Measurements from ENCODE around the gene TMEM250. TPM values are rescaled to one million over a fixed set of nuclear protein-coding genes. Genes with fewer than 3 reads are reported as not detected.
A peak's percentile ranks its signal among the peaks of the same experiment; 100 is the strongest.

Gene TMEM250
- total and polyA plus RNA-seq, 8 donors, result 10.7 to 42.1 (median 16.4) TPM

- Histone ChIP-seq H3K27ac (peak overlapping the region in 1 of 2 donors; percentile 76), H3K4me1 (peaks cover 8 to 49% of the 10 kb centered on the region in 2 donors), H3K9me3 (no peaks in the 10 kb centered on the region), H3K36me3 (peaks cover 0 to 16% of the 10 kb centered on the region in 2 donors), H3K27me3 (no peaks in the 10 kb centered on the region), H3K4me3 (no peak overlapping the region)
- no peak for ATAC-seq
- DNase-seq, result peak in 1 of 4 donors; percentile 71
- intact Hi-C loops (cut with DNase I), result no loop called here
- TF ChIP-seq, protein P1, sequence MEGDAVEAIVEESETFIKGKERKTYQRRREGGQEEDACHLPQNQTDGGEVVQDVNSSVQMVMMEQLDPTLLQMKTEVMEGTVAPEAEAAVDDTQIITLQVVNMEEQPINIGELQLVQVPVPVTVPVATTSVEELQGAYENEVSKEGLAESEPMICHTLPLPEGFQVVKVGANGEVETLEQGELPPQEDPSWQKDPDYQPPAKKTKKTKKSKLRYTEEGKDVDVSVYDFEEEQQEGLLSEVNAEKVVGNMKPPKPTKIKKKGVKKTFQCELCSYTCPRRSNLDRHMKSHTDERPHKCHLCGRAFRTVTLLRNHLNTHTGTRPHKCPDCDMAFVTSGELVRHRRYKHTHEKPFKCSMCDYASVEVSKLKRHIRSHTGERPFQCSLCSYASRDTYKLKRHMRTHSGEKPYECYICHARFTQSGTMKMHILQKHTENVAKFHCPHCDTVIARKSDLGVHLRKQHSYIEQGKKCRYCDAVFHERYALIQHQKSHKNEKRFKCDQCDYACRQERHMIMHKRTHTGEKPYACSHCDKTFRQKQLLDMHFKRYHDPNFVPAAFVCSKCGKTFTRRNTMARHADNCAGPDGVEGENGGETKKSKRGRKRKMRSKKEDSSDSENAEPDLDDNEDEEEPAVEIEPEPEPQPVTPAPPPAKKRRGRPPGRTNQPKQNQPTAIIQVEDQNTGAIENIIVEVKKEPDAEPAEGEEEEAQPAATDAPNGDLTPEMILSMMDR (IDR thresholded peaks at IDR 0.05), result no peak
These were observed 42.6 kb downstream of the TMEM250 start for GRCh38 chr9:136075881-136076678.

DNA sequence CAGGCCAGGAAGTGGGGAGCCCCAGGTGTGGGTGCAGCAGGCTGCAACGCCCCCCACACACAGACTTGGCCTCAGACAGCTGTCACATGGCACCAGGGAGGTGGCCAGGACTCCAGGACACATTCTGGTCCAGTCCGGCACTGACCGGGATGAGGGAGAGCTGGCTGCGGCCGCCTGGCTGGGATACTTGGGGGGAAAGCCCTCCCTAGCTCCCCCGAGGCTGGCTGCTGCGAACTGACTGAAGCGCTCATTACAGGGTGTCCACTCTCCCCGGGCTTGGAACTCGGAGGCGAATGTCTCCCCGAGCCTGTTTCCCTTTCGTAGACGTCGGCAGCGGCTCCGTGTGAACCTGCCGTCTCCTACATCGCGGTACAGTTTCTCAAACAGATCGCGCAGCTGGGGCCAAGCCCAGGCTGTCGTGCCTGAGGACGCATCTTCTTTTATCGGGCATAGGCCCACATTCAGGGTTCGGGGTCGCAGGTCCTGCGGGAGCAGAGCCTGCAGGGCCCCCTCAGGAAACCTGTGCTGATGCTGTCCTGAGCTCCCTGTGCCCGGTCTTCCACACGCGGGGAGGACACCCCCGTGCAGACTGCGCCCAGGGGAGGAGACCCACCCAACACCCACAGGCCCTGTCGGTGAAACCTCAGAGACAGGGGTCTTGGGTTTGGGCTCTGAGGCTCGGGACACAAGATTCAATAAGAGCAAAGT is 43.4 kb downstream of the TMEM250 start:
- TF ChIP-seq, protein P1 (IDR thresholded peaks at IDR 0.05), result no peak
- peak overlapping the region in 1 of 2 donors; percentile 76 for H3K27ac ChIP-seq
- no peaks in the 10 kb centered on the region for H3K9me3 ChIP-seq
- H3K36me3 ChIP-seq, result peaks cover 0 to 16% of the 10 kb centered on the region in 2 donors
- peak in 1 of 4 donors; percentile 30 for DNase-seq
- peaks cover 8 to 41% of the 10 kb centered on the region in 2 donors for H3K4me1 ChIP-seq
- no peak overlapping the region for H3K4me3 ChIP-seq
- H3K27me3 ChIP-seq, result no peaks in the 10 kb centered on the region
- intact Hi-C loops (cut with DNase I), result no loop called here
- no peak for ATAC-seq

DNA sequence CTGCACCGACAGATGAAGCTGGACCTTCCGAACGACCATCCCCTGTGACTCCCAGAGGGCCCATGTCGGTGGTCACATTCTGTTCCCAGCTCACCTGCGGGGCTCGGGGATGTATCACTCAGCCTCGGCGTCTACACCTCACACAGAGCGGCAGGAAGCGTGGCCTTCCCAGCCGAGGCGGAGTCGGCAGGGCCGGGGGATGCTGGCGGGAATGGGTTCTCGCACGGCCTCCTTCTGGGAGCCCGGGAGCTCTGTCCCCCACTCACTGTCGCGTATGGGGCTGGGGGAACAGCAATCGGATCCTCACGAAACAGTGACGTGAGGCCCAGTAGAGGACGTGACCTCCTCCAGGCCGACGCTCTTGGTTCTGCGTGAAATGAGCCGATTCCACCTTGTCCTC is 44.0 kb downstream of the TMEM250 start:
- H3K4me1 ChIP-seq, result peaks cover 4 to 35% of the 10 kb centered on the region in 2 donors
- no peaks in the 10 kb centered on the region for H3K9me3 ChIP-seq
- DNase-seq (peak in 2 of 4 donors; percentile 23 to 74), ATAC-seq (no peak)
- no peaks in the 10 kb centered on the region for H3K27me3 ChIP-seq
- H3K4me3 ChIP-seq, result no peak overlapping the region
- H3K27ac ChIP-seq, result no peak overlapping the region
- H3K36me3 ChIP-seq, result peaks cover 0 to 16% of the 10 kb centered on the region in 2 donors
- intact Hi-C loops (cut with DNase I), result no loop called here
- TF ChIP-seq, protein P1 (IDR thresholded peaks at IDR 0.05), result no peak

Other genes starting within 250 kb of the TMEM250 start
- gene CAMSAP1, start 211.3 kb downstream of the TMEM250 start, total RNA-seq, result 10 to 100 TPM; 22.9 to 27.0 TPM
- gene CAMSAP1, start 211.3 kb downstream of the TMEM250 start, polyA plus RNA-seq (ENCODE audit: insufficient read length in 6 of 6), result 10 to 100 TPM; 20.4 to 26.5 (median 24.0) TPM
- gene UBAC1, start 157.5 kb downstream of the TMEM250 start, total RNA-seq, result 10 to 100 TPM; 28.5 to 40.2 TPM
- gene UBAC1, start 157.5 kb downstream of the TMEM250 start, polyA plus RNA-seq (ENCODE audit: insufficient read length in 6 of 6), result 10 to 100 TPM; 29.7 to 36.7 (median 33.5) TPM
- 10 to 100 TPM; 25.2 to 29.5 TPM for gene NACC2, start 23.6 kb downstream of the TMEM250 start, total RNA-seq
- gene NACC2, start 23.6 kb downstream of the TMEM250 start, polyA plus RNA-seq (ENCODE audit: insufficient read length in 6 of 6), result 1 to 10 TPM; 3.6 to 7.4 (median 5.3) TPM
- not detected for gene LHX3, start 86.3 kb upstream of the TMEM250 start, total RNA-seq
- not detected for gene LHX3, start 86.3 kb upstream of the TMEM250 start, polyA plus RNA-seq (ENCODE audit: insufficient read length in 6 of 6)
- gene QSOX2, start 126.9 kb upstream of the TMEM250 start, total RNA-seq, result 10 to 100 TPM; 10.5 to 13.6 TPM
- 10 to 100 TPM in 5 of 6 donors, 1 to 10 TPM in 1; 9.5 to 15.4 (median 12.0) TPM for gene QSOX2, start 126.9 kb upstream of the TMEM250 start, polyA plus RNA-seq (ENCODE audit: insufficient read length in 6 of 6)
- 1 to 10 TPM in 1 of 2 donors, under 1 TPM in 1; 0.47 to 2.6 TPM for gene CCDC187, start 185.2 kb upstream of the TMEM250 start, total RNA-seq
- gene CCDC187, start 185.2 kb upstream of the TMEM250 start, polyA plus RNA-seq (ENCODE audit: insufficient read length in 6 of 6), result 1 to 10 TPM; 1.1 to 3.0 (median 1.9) TPM
- 10 to 100 TPM; 21.7 to 22.4 TPM for gene GPSM1, start 208.7 kb upstream of the TMEM250 start, total RNA-seq
- gene GPSM1, start 208.7 kb upstream of the TMEM250 start, polyA plus RNA-seq (ENCODE audit: insufficient read length in 6 of 6), result 10 to 100 TPM; 41.9 to 84.3 (median 55.0) TPM
- gene DNLZ, start 244.9 kb upstream of the TMEM250 start, total RNA-seq, result 10 to 100 TPM; 12.0 to 17.5 TPM
- 10 to 100 TPM in 2 of 6 donors, 1 to 10 TPM in 4; 4.2 to 18.8 (median 6.2) TPM for gene DNLZ, start 244.9 kb upstream of the TMEM250 start, polyA plus RNA-seq (ENCODE audit: insufficient read length in 6 of 6)

Measured in left lung (tissue), 10 donors.